Measurements from ENCODE around the gene SLC38A6.

The SLC38A6 gene

GRCh38 chr14:60958146-60958545 lies 22.9 kb upstream of the SLC38A6 start:
- Histone ChIP-seq H3K4me3 (ENCODE audit: low read depth in 1 of 2, low read length in 1 of 2) (no peak overlapping the region), H3K27ac (no peak overlapping the region), H3K27me3 (no peaks in the 10 kb centered on the region), H3K36me3 (no peaks in the 10 kb centered on the region), H3K4me1 (ENCODE audit: control insufficient read depth in 1 of 2, insufficient read depth in 1 of 2, low read depth in 1 of 2, low read length in 1 of 2) (no peaks in the 10 kb centered on the region), H3K9me3 (peaks cover 15% of the 10 kb centered on the region)
- no peak for TF ChIP-seq CTCF (IDR thresholded peaks at IDR 0.05)

GRCh38 chr14:60963761-60964160 lies 17.3 kb upstream of the SLC38A6 start:
- TF ChIP-seq CTCF (IDR thresholded peaks at IDR 0.05): no peak
- H3K4me1 ChIP-seq (ENCODE audit: control insufficient read depth in 1 of 2, insufficient read depth in 1 of 2, low read depth in 1 of 2, low read length in 1 of 2): no peaks in the 10 kb centered on the region
- peaks cover 5% of the 10 kb centered on the region for H3K9me3 ChIP-seq
- H3K4me3 ChIP-seq (ENCODE audit: low read depth in 1 of 2, low read length in 1 of 2): no peak overlapping the region
- no peaks in the 10 kb centered on the region for H3K27me3 ChIP-seq
- H3K27ac ChIP-seq: no peak overlapping the region
- H3K36me3 ChIP-seq: no peaks in the 10 kb centered on the region

- TF ChIP-seq CTCF (IDR thresholded peaks at IDR 0.05): no peak
- H3K36me3 ChIP-seq: no peaks in the 10 kb centered on the region
- no peak overlapping the region for H3K27ac ChIP-seq
- H3K4me1 ChIP-seq (ENCODE audit: control insufficient read depth in 1 of 2, insufficient read depth in 1 of 2, low read depth in 1 of 2, low read length in 1 of 2): no peaks in the 10 kb centered on the region
- H3K27me3 ChIP-seq: no peaks in the 10 kb centered on the region
- H3K4me3 ChIP-seq (ENCODE audit: low read depth in 1 of 2, low read length in 1 of 2): no peak overlapping the region
- H3K9me3 ChIP-seq: no peaks in the 10 kb centered on the region
Measured at GRCh38 chr14:60964904-60965303, 16.1 kb upstream of the SLC38A6 start.

GRCh38 chr14:60965402-60965801 lies 15.6 kb upstream of the SLC38A6 start:
- H3K9me3 ChIP-seq: no peaks in the 10 kb centered on the region
- H3K36me3 ChIP-seq: no peaks in the 10 kb centered on the region
- TF ChIP-seq CTCF (IDR thresholded peaks at IDR 0.05): no peak
- no peak overlapping the region for H3K4me3 ChIP-seq (ENCODE audit: low read depth in 1 of 2, low read length in 1 of 2)
- H3K4me1 ChIP-seq (ENCODE audit: control insufficient read depth in 1 of 2, insufficient read depth in 1 of 2, low read depth in 1 of 2, low read length in 1 of 2): peaks cover 0 to 4% of the 10 kb centered on the region in 2 experiments
- H3K27me3 ChIP-seq: no peaks in the 10 kb centered on the region
- no peak overlapping the region for H3K27ac ChIP-seq

- no peak overlapping the region for H3K4me3 ChIP-seq (ENCODE audit: low read depth in 1 of 2, low read length in 1 of 2)
- H3K27me3 ChIP-seq: no peaks in the 10 kb centered on the region
- no peak overlapping the region for H3K27ac ChIP-seq
- H3K9me3 ChIP-seq: no peaks in the 10 kb centered on the region
- no peak for TF ChIP-seq CTCF (IDR thresholded peaks at IDR 0.05)
- H3K4me1 ChIP-seq (ENCODE audit: control insufficient read depth in 1 of 2, insufficient read depth in 1 of 2, low read depth in 1 of 2, low read length in 1 of 2): peaks cover 0 to 4% of the 10 kb centered on the region in 2 experiments
- no peaks in the 10 kb centered on the region for H3K36me3 ChIP-seq
Measured at GRCh38 chr14:60968099-60968498, 12.9 kb upstream of the SLC38A6 start.

- H3K27ac ChIP-seq: no peak overlapping the region
- H3K36me3 ChIP-seq: no peaks in the 10 kb centered on the region
- no peak overlapping the region for H3K4me3 ChIP-seq (ENCODE audit: low read depth in 1 of 2, low read length in 1 of 2)
- no peaks in the 10 kb centered on the region for H3K9me3 ChIP-seq
- TF ChIP-seq CTCF (IDR thresholded peaks at IDR 0.05): no peak
- H3K27me3 ChIP-seq: no peaks in the 10 kb centered on the region
- peaks cover 0 to 4% of the 10 kb centered on the region in 2 experiments for H3K4me1 ChIP-seq (ENCODE audit: control insufficient read depth in 1 of 2, insufficient read depth in 1 of 2, low read depth in 1 of 2, low read length in 1 of 2)
Measured at GRCh38 chr14:60968671-60969070, 12.4 kb upstream of the SLC38A6 start.

Data from neutrophil (primary cell).